Loucy (cell line): ENCODE measurements around the gene MAPK7.

Source experiments
- CTCF ChIP-seq: fragments of 200-600 bp; sonication (generic); conservative IDR thresholded peaks from 2 replicates; pipeline ENCODE4 v1.5.1; 2014; ENCODE audit warnings: mild to moderate bottlenecking, antibody characterized with exemption, low read length
- EZH2phosphoT487 ChIP-seq: fragments of 200-600 bp; IDR thresholded peaks from 2 replicates; pipeline ENCODE4 v1.6.1; 2018; ENCODE audit warnings: antibody characterized with exemption, mild to moderate bottlenecking, moderate library complexity, borderline replicate concordance

GRCh38 chr17:19412984-19413383 is 34.7 kb downstream of the MAPK7 start:
- no peak for TF ChIP-seq EZH2phosphoT487
- TF ChIP-seq CTCF, result no peak
